HCT116 (cell line): ENCODE measurements around the gene FAM24B. TPM values are rescaled to one million over a fixed set of nuclear protein-coding genes. Genes with fewer than 3 reads are reported as not detected.

Source experiments
- ATAC-seq: fragments of 200-7000 bp; cut with Tn5 transposase; 2 replicates; pipeline ENCODE4 v1.9.1; 2020; ENCODE audit warnings: mild to moderate bottlenecking, moderate library complexity
- BruUV-seq: library from RNA; stranded (reverse); fragments of 400-500 nt; replicated peaks from 2 replicates; lab custom pipeline; 2021; lab: Mats Ljungman, UMichigan
- CTCF ChIA-PET: fragments of 300-600 bp; sonication (Branson Sonifier 250); formaldehyde crosslinking; loops from one replicate; lab custom pipeline; 2021; ENCODE audit warnings: antibody characterized with exemption; lab: Charles Lee
- POLR2A ChIA-PET: fragments of 300-600, 350-600 bp; sonication (Branson Sonifier 250); formaldehyde crosslinking; loops from one replicate; lab custom pipeline; 2021; ENCODE audit warnings: antibody characterized with exemption; lab: Charles Lee
- RAD21 ChIA-PET, 2 experiments: fragments of 300-600 bp; sonication (Branson Sonifier 250); formaldehyde crosslinking; loops; one replicate each; lab custom pipeline; 2023; ENCODE audit warnings: low total read pairs in 2 of 2; ENCODE audit not compliant: uncharacterized antibody in 2 of 2, unreplicated experiment in 2 of 2, low non-redundant PET in 1 of 2; lab: Charles Lee
- DNase-seq: peaks from one replicate; pipeline ENCODE4 v3.0.0-alpha.2; 2010; ENCODE audit warnings: low read depth, low spot score
- H2AFZ ChIP-seq: fragments of 200-600 bp; shearing (Covaris generic), sonication (generic); 2 replicates; pipeline ENCODE4 v1.6.1; 2017; ENCODE audit warnings: low read depth, mixed run types, mixed read lengths, antibody characterized with exemption, low read length; ENCODE audit not compliant: poor library complexity, severe bottlenecking
- H3K27ac ChIP-seq: 2 replicates; pipeline ENCODE4 v1.5.1; 2012; ENCODE audit warnings: low read depth, low read length
- H3K27me3 ChIP-seq: fragments of 200-600 bp; sonication (generic); 2 replicates; pipeline ENCODE4 v1.6.1; 2016; ENCODE audit warnings: mixed run types, low read length, mixed read lengths; ENCODE audit not compliant: insufficient read depth
- H3K36me3 ChIP-seq, 2 experiments: fragments of 200-500 bp in 1 of 2; fragments of 200-600 bp in 1 of 2; sonication (Bioruptor generic) in 1 of 2; sonication (generic) in 1 of 2; 2 replicates each; pipeline versions ENCODE4 v1.5.1 to v1.6.1; 2014 to 2016; ENCODE audit warnings: low read length in 2 of 2, inconsistent platforms in 1 of 2, mixed read lengths in 1 of 2, mixed run types in 1 of 2; ENCODE audit not compliant: insufficient read depth in 2 of 2, control insufficient read depth in 1 of 2
- H3K4me1 ChIP-seq, 2 experiments: fragments of 200-600 bp in 1 of 2; sonication (generic) in 1 of 2; 2 replicates each; pipeline versions ENCODE4 v1.5.1 to v1.6.1; 2012 to 2017; ENCODE audit warnings: low read length in 2 of 2, inconsistent platforms in 1 of 2, mild to moderate bottlenecking in 1 of 2, mixed read lengths in 1 of 2, mixed run types in 1 of 2, moderate library complexity in 1 of 2; ENCODE audit not compliant: insufficient read depth in 2 of 2, control insufficient read depth in 1 of 2
- H3K4me2 ChIP-seq: fragments of 200-600 bp; sonication (generic); 2 replicates; pipeline ENCODE4 v1.6.1; 2017; ENCODE audit warnings: mixed run types, low read length, mixed read lengths
- H3K4me3 ChIP-seq, 2 experiments: fragments of 200-600 bp in 1 of 2; sonication (generic) in 1 of 2; replicated peaks in 1 of 2; 2 replicates each; pipeline ENCODE4 v1.5.1; 2011 to 2016; ENCODE audit warnings: low read length in 2 of 2, control low read depth in 1 of 2, low read depth in 1 of 2, mild to moderate bottlenecking in 1 of 2, mixed read lengths in 1 of 2, mixed run types in 1 of 2
- H3K79me2 ChIP-seq: fragments of 200-600 bp; sonication (generic); 2 replicates; pipeline ENCODE4 v1.6.1; 2017; ENCODE audit warnings: mild to moderate bottlenecking, mixed run types, low read length, moderate library complexity, mixed read lengths; ENCODE audit not compliant: insufficient read depth
- H3K9ac ChIP-seq: fragments of 200-600 bp; sonication (generic); 2 replicates; pipeline ENCODE4 v1.6.1; 2016; ENCODE audit warnings: low read length, mixed read lengths
- H3K9me2 ChIP-seq: fragments of 200-600 bp; sonication (generic), shearing (Covaris generic); 2 replicates; pipeline ENCODE4 v1.6.1; 2017; ENCODE audit warnings: mixed run types, mild to moderate bottlenecking, moderate library complexity; ENCODE audit not compliant: insufficient read depth
- H3K9me3 ChIP-seq, 2 experiments: fragments of 200-500 bp in 1 of 2; fragments of 200-600 bp in 1 of 2; sonication (Bioruptor generic) in 1 of 2; sonication (generic) in 1 of 2; 2 replicates each; pipeline ENCODE4 v1.6.1; 2014 to 2017; ENCODE audit warnings: low read length in 2 of 2, mixed read lengths in 2 of 2, inconsistent platforms in 1 of 2, low read depth in 1 of 2, mild to moderate bottlenecking in 1 of 2, mixed run types in 1 of 2, moderate library complexity in 1 of 2; ENCODE audit not compliant: control insufficient read depth in 1 of 2, insufficient read depth in 1 of 2
- H4K20me1 ChIP-seq: fragments of 200-600 bp; sonication (generic), shearing (Covaris generic); 2 replicates; pipeline ENCODE4 v1.6.1; 2017; ENCODE audit warnings: mixed run types, mild to moderate bottlenecking, moderate library complexity; ENCODE audit not compliant: insufficient read depth
- CBX3 ChIP-seq: IDR thresholded peaks from 2 replicates; pipeline ENCODE4 v1.6.1; 2012; ENCODE audit warnings: low read depth
- CEBPB ChIP-seq: IDR thresholded peaks from 2 replicates; pipeline ENCODE4 v1.6.1; 2012; ENCODE audit warnings: low read depth
- ELF1 ChIP-seq: IDR thresholded peaks from 2 replicates; pipeline ENCODE4 v1.6.1; 2012; ENCODE audit warnings: low read depth, borderline replicate concordance
- EZH2 ChIP-seq: fragments of 200-600 bp; sonication (generic); IDR thresholded peaks from 2 replicates; pipeline ENCODE4 v1.6.1; 2017; ENCODE audit warnings: antibody characterized with exemption, mixed run types
- EZH2phosphoT487 ChIP-seq: fragments of 200-600 bp; IDR thresholded peaks from 2 replicates; pipeline ENCODE4 v1.6.1; 2018; ENCODE audit warnings: antibody characterized with exemption, borderline replicate concordance
- FOSL1 ChIP-seq: IDR thresholded peaks from 2 replicates; pipeline ENCODE4 v1.6.1; 2012; ENCODE audit warnings: low read depth
- JUND ChIP-seq: IDR thresholded peaks from 2 replicates; pipeline ENCODE4 v1.6.1; 2012
- POLR2AphosphoS5 ChIP-seq: IDR thresholded peaks from 2 replicates; pipeline ENCODE4 v1.6.1; 2011; ENCODE audit warnings: mild to moderate bottlenecking, low read depth, low read length, moderate library complexity
- RAD21 ChIP-seq: IDR thresholded peaks from 2 replicates; pipeline ENCODE4 v1.6.1; 2012; ENCODE audit warnings: low read depth, mild to moderate bottlenecking
- SIN3A ChIP-seq: IDR thresholded peaks from 2 replicates; pipeline ENCODE4 v1.6.1; 2012; ENCODE audit warnings: low read depth
- SP1 ChIP-seq: IDR thresholded peaks from 2 replicates; pipeline ENCODE4 v1.6.1; 2012; ENCODE audit warnings: low read depth
- SRF ChIP-seq: IDR thresholded peaks from 2 replicates; pipeline ENCODE4 v1.6.1; 2012; ENCODE audit warnings: low read depth
- YY1 ChIP-seq: IDR thresholded peaks from 2 replicates; pipeline ENCODE4 v1.6.1; 2011; ENCODE audit warnings: low read length, low read depth, moderate library complexity, mild to moderate bottlenecking; ENCODE audit not compliant: insufficient replicate concordance; ENCODE audit errors: extremely low read depth
- ZFX ChIP-seq: fragments of 450-650 bp; IDR thresholded peaks from 2 replicates; pipeline ENCODE4 v1.6.1; 2017
- ZNF274 ChIP-seq: fragments of 200-500 bp; sonication (Bioruptor generic); IDR thresholded peaks from 2 replicates; pipeline ENCODE4 v1.6.1; 2014; ENCODE audit warnings: mild to moderate bottlenecking, low read depth, low read length, inconsistent platforms
- intact Hi-C: fragments of 100-400 bp; cut with micrococcal nuclease; formaldehyde crosslinking; loops from 2 replicates; pipeline ENCODE4 v1.10.0; 2022
- total RNA-seq: library from RNA; stranded (reverse); gene quantifications from one replicate; pipeline ENCODE4 v1.2.1, GENCODE V29; 2021; ENCODE audit not compliant: unreplicated experiment
- TF ChIP-seq, protein P1 (sequence below): IDR thresholded peaks from 2 replicates; pipeline ENCODE4 v1.6.1; 2012; ENCODE audit warnings: low read depth
- TF ChIP-seq, protein P2 (sequence below): IDR thresholded peaks from 2 replicates; pipeline ENCODE4 v1.6.1; 2012
- TF ChIP-seq, protein P3 (sequence below): IDR thresholded peaks from 2 replicates; pipeline ENCODE4 v1.6.1; 2012
- TF ChIP-seq, protein P4 (sequence below): IDR thresholded peaks from 2 replicates; pipeline ENCODE4 v1.6.1; 2011; ENCODE audit warnings: mild to moderate bottlenecking, low read length, moderate library complexity; ENCODE audit not compliant: insufficient replicate concordance; ENCODE audit errors: extremely low read depth
- TF ChIP-seq, protein P5 (sequence below), 3 experiments: fragments of 200-600 bp in 1 of 3; sonication (generic) in 1 of 3; IDR thresholded peaks in 2 of 3; conservative IDR thresholded peaks in 1 of 3; 2 replicates each; pipeline ENCODE4 v1.5.1; 2012 to 2017; ENCODE audit warnings: low read depth in 2 of 3, low read length in 2 of 3, antibody characterized with exemption in 1 of 3, borderline replicate concordance in 1 of 3, control low read depth in 1 of 3, mild to moderate bottlenecking in 1 of 3, mixed read lengths in 1 of 3, mixed run types in 1 of 3, moderate library complexity in 1 of 3; ENCODE audit not compliant: insufficient read depth in 1 of 3

Gene FAM24B
- total RNA-seq, 1 experiment from 2014 or later, result 6.8 TPM

DNA sequence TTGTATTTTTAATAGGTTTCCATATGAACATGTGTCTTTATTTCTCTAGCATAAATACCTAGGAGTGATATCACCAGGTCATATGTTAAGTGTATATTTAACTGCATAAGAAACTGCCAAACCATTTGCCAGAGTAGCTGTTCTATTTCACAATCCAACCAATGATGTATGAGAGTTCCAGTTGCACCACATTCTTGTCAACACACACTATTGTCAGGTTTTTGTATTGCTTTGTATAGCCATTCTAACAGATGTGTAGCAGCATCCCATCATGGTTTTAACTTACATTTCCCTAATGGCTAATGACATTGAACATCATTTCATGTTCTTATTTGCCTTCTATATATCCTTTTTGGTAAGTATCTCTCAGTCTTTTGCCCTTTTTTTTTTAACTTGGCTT is 37.8 kb downstream of the FAM24B start:
- Histone ChIP-seq H3K27ac (no peak overlapping the region), H3K4me2 (no peak overlapping the region), H3K36me3 (0 out of 4 replicates have a peak, but pooled peaks cover 0 to 8% of the 10 kb centered on the region in 2 experiments), H2AFZ (no peak overlapping the region), H3K9ac (no peak overlapping the region), H4K20me1 (no peaks in the 10 kb centered on the region), H3K4me1 (no peaks in the 10 kb centered on the region), H3K27me3 (peaks cover 21% of the 10 kb centered on the region), H3K9me3 (no peaks in the 10 kb centered on the region; a peak in 1 of 4 replicates), H3K4me3 (no peak overlapping the region), H3K79me2 (no peaks in the 10 kb centered on the region), H3K9me2 (no peaks in the 10 kb centered on the region)
- no peak for DNase-seq
- POLR2A ChIA-PET, result no interaction called here
- RAD21 ChIA-PET, result no interaction called here
- CTCF ChIA-PET, result no interaction called here
- TF ChIP-seq SRF (no peak), JUND (no peak), FOSL1 (no peak), YY1 (no peak), ZFX (no peak), ZNF274 (no peak), CEBPB (no peak), POLR2AphosphoS5 (no peak), RAD21 (no peak), EZH2phosphoT487 (no peak), CBX3 (no peak), EZH2 (no peak), SIN3A (no peak), ELF1 (no peak), SP1 (no peak)
- TF ChIP-seq, protein P1, sequence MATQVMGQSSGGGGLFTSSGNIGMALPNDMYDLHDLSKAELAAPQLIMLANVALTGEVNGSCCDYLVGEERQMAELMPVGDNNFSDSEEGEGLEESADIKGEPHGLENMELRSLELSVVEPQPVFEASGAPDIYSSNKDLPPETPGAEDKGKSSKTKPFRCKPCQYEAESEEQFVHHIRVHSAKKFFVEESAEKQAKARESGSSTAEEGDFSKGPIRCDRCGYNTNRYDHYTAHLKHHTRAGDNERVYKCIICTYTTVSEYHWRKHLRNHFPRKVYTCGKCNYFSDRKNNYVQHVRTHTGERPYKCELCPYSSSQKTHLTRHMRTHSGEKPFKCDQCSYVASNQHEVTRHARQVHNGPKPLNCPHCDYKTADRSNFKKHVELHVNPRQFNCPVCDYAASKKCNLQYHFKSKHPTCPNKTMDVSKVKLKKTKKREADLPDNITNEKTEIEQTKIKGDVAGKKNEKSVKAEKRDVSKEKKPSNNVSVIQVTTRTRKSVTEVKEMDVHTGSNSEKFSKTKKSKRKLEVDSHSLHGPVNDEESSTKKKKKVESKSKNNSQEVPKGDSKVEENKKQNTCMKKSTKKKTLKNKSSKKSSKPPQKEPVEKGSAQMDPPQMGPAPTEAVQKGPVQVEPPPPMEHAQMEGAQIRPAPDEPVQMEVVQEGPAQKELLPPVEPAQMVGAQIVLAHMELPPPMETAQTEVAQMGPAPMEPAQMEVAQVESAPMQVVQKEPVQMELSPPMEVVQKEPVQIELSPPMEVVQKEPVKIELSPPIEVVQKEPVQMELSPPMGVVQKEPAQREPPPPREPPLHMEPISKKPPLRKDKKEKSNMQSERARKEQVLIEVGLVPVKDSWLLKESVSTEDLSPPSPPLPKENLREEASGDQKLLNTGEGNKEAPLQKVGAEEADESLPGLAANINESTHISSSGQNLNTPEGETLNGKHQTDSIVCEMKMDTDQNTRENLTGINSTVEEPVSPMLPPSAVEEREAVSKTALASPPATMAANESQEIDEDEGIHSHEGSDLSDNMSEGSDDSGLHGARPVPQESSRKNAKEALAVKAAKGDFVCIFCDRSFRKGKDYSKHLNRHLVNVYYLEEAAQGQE, result no peak
- TF ChIP-seq, protein P2, sequence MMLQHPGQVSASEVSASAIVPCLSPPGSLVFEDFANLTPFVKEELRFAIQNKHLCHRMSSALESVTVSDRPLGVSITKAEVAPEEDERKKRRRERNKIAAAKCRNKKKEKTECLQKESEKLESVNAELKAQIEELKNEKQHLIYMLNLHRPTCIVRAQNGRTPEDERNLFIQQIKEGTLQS, result no peak
- TF ChIP-seq, protein P3, sequence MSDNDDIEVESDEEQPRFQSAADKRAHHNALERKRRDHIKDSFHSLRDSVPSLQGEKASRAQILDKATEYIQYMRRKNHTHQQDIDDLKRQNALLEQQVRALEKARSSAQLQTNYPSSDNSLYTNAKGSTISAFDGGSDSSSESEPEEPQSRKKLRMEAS, result no peak
- TF ChIP-seq, protein P4, sequence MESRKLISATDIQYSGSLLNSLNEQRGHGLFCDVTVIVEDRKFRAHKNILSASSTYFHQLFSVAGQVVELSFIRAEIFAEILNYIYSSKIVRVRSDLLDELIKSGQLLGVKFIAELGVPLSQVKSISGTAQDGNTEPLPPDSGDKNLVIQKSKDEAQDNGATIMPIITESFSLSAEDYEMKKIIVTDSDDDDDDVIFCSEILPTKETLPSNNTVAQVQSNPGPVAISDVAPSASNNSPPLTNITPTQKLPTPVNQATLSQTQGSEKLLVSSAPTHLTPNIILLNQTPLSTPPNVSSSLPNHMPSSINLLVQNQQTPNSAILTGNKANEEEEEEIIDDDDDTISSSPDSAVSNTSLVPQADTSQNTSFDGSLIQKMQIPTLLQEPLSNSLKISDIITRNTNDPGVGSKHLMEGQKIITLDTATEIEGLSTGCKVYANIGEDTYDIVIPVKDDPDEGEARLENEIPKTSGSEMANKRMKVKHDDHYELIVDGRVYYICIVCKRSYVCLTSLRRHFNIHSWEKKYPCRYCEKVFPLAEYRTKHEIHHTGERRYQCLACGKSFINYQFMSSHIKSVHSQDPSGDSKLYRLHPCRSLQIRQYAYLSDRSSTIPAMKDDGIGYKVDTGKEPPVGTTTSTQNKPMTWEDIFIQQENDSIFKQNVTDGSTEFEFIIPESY, result no peak
- TF ChIP-seq, protein P5, sequence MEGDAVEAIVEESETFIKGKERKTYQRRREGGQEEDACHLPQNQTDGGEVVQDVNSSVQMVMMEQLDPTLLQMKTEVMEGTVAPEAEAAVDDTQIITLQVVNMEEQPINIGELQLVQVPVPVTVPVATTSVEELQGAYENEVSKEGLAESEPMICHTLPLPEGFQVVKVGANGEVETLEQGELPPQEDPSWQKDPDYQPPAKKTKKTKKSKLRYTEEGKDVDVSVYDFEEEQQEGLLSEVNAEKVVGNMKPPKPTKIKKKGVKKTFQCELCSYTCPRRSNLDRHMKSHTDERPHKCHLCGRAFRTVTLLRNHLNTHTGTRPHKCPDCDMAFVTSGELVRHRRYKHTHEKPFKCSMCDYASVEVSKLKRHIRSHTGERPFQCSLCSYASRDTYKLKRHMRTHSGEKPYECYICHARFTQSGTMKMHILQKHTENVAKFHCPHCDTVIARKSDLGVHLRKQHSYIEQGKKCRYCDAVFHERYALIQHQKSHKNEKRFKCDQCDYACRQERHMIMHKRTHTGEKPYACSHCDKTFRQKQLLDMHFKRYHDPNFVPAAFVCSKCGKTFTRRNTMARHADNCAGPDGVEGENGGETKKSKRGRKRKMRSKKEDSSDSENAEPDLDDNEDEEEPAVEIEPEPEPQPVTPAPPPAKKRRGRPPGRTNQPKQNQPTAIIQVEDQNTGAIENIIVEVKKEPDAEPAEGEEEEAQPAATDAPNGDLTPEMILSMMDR (IDR thresholded peaks at IDR 0.05 in 2 of 3, conservative IDR thresholded peaks at IDR 0.05 in 1 of 3; ENCODE audit: borderline replicate concordance in 1 of 3, insufficient read depth in 1 of 3, low read depth in 2 of 3, low read length in 2 of 3), result no peak
- no TSS peak for BruUV-seq
- no peak for ATAC-seq
- intact Hi-C loops, result no loop called here
